ENCODE measurements around the gene ADAMTS18. TPM values are rescaled to one million over a fixed set of nuclear protein-coding genes. Genes with fewer than 3 reads are reported as not detected.

ADAMTS18 gene
- total RNA-seq, 1 experiment from 2014 or later: not detected

- Histone ChIP-seq H3K9me3 (ENCODE audit: insufficient read depth, low read depth) (no peaks in the 10 kb centered on the region), H3K9me2 (ENCODE audit: insufficient read depth) (no peaks in the 10 kb centered on the region), H3F3A (ENCODE audit: insufficient read depth, low read depth) (no peaks in the 10 kb centered on the region), H3K4me3 (no peak overlapping the region), H3K79me2 (ENCODE audit: low read depth) (no peaks in the 10 kb centered on the region), H3K27me3 (ENCODE audit: insufficient read depth, low read depth) (no peaks in the 10 kb centered on the region), H3K36me3 (ENCODE audit: low read depth) (no peaks in the 10 kb centered on the region), H4K20me1 (ENCODE audit: insufficient read depth) (no peaks in the 10 kb centered on the region), H3K4me2 (peak overlapping the region; percentile 61), H3K4me1 (replicated peaks; ENCODE audit: insufficient read depth) (peaks cover 26% of the 10 kb centered on the region), H2AFZ (no peak overlapping the region), H3K27ac (no peak overlapping the region)
- POLR2A ChIA-PET (ENCODE audit: unreplicated experiment): no interaction called here
- TF ChIP-seq EZH2 (IDR thresholded peaks at IDR 0.05; ENCODE audit: low read depth): no peak
- no peak for TF ChIP-seq CTCF (conservative IDR thresholded peaks at IDR 0.05)
- CTCF ChIA-PET: no interaction called here
- intact Hi-C loops (cut with micrococcal nuclease; ENCODE audit: unreplicated experiment): no loop called here
- BruUV-seq (replicated peaks): no TSS peak
- no peak for DNase-seq
Measured at GRCh38 chr16:77398495-77398894, 36.3 kb downstream of the ADAMTS18 start.

- Histone ChIP-seq H2AFZ (no peak overlapping the region), H3K27ac (no peak overlapping the region), H3K4me1 (replicated peaks; ENCODE audit: insufficient read depth) (peaks cover 16% of the 10 kb centered on the region), H3K9me2 (ENCODE audit: insufficient read depth) (no peaks in the 10 kb centered on the region), H3K27me3 (ENCODE audit: insufficient read depth, low read depth) (no peaks in the 10 kb centered on the region), H3K9me3 (ENCODE audit: insufficient read depth, low read depth) (no peaks in the 10 kb centered on the region), H3F3A (ENCODE audit: insufficient read depth, low read depth) (no peaks in the 10 kb centered on the region), H4K20me1 (ENCODE audit: insufficient read depth) (no peaks in the 10 kb centered on the region), H3K36me3 (ENCODE audit: low read depth) (no peaks in the 10 kb centered on the region), H3K4me2 (no peak overlapping the region), H3K79me2 (ENCODE audit: low read depth) (no peaks in the 10 kb centered on the region), H3K4me3 (no peak overlapping the region)
- no TSS peak for BruUV-seq (replicated peaks)
- TF ChIP-seq EZH2 (IDR thresholded peaks at IDR 0.05; ENCODE audit: low read depth) (no peak), CTCF (conservative IDR thresholded peaks at IDR 0.05) (no peak)
- DNase-seq: no peak
- ChIA-PET POLR2A (ENCODE audit: unreplicated experiment) (no interaction called here), CTCF (no interaction called here)
- intact Hi-C loops (cut with micrococcal nuclease; ENCODE audit: unreplicated experiment): no loop called here
Measured at GRCh38 chr16:77396461-77396860, 38.4 kb downstream of the ADAMTS18 start.

DNA sequence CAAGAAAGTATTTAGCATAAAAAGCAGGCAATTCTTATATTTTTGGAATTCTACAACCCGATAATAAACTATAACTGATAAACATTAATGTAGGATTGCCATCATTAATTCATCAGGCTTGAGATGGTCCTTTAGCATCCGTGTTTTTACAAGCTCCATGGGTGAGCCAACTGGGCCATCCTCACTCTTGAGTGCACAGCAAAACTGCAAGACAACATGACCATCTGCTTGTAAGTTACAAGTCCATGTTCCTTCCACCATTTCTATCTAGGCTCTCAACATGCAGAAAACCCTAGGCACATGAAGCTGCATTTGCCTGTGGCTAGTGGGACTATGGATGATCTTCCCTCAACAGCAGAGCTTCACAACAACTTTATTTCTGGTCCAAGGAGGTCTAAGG, 40.1 kb downstream of the ADAMTS18 start:
- Histone ChIP-seq H3K9me3 (ENCODE audit: insufficient read depth, low read depth) (no peaks in the 10 kb centered on the region), H3F3A (ENCODE audit: insufficient read depth, low read depth) (no peaks in the 10 kb centered on the region), H2AFZ (no peak overlapping the region), H3K4me2 (no peak overlapping the region), H3K4me3 (no peak overlapping the region), H3K9me2 (ENCODE audit: insufficient read depth) (no peaks in the 10 kb centered on the region), H3K79me2 (ENCODE audit: low read depth) (no peaks in the 10 kb centered on the region), H3K4me1 (replicated peaks; ENCODE audit: insufficient read depth) (peaks cover 16% of the 10 kb centered on the region), H4K20me1 (ENCODE audit: insufficient read depth) (no peaks in the 10 kb centered on the region), H3K36me3 (ENCODE audit: low read depth) (no peaks in the 10 kb centered on the region), H3K27ac (no peak overlapping the region), H3K27me3 (ENCODE audit: insufficient read depth, low read depth) (peaks cover 11% of the 10 kb centered on the region; the same call in 1 of the 2 replicates)
- TF ChIP-seq EZH2 (IDR thresholded peaks at IDR 0.05; ENCODE audit: low read depth): no peak
- no peak for TF ChIP-seq CTCF (conservative IDR thresholded peaks at IDR 0.05)
- BruUV-seq (replicated peaks): no TSS peak
- CTCF ChIA-PET: no interaction called here
- DNase-seq: no peak
- POLR2A ChIA-PET (ENCODE audit: unreplicated experiment): no interaction called here
- intact Hi-C loops (cut with micrococcal nuclease; ENCODE audit: unreplicated experiment): no loop called here
